Common myeloid progenitor, CD34-positive (primary cell): ENCODE results near the gene SULT1A1.

Experiments used
- CTCF ChIA-PET: fragments of 350-600 bp; sonication (Branson Sonifier 250); formaldehyde crosslinking; loops from one replicate; lab custom pipeline; 2021; ENCODE audit warnings: antibody characterized with exemption; lab: Charles Lee
- POLR2A ChIA-PET: fragments of 350-600 bp; sonication (Branson Sonifier 250); formaldehyde crosslinking; loops from one replicate; lab custom pipeline; 2021; ENCODE audit warnings: antibody characterized with exemption; lab: Charles Lee
- DNase-seq, 3 donors: peaks; one replicate each; pipeline versions ENCODE4 v3.0.0 to v3.0.0-alpha.2; 2013
- H3K27ac ChIP-seq, 2 experiments: 1 replicate in 1 of 2; 2 replicates in 1 of 2; pipeline ENCODE4 v1.7.0; 2013; ENCODE audit warnings: inconsistent platforms in 2 of 2, low read length in 2 of 2, mild to moderate bottlenecking in 2 of 2, low read depth in 1 of 2, moderate library complexity in 1 of 2; ENCODE audit not compliant: severe bottlenecking in 2 of 2, insufficient read depth in 1 of 2, poor library complexity in 1 of 2
- H3K27me3 ChIP-seq, 5 experiments: replicated peaks in 2 of 5; 1 replicate in 3 of 5; 2 replicates in 2 of 5; pipeline versions ENCODE4 v1.6.1 to v1.7.0; 2013; ENCODE audit warnings: low read length in 4 of 5, mild to moderate bottlenecking in 2 of 5, moderate library complexity in 2 of 5, inconsistent platforms in 1 of 5; ENCODE audit not compliant: insufficient read depth in 5 of 5, control insufficient read depth in 4 of 5
- H3K36me3 ChIP-seq, 4 experiments: 1 replicate in 2 of 4; 2 replicates in 2 of 4; pipeline versions ENCODE4 v1.6.1 to v1.7.0; 2013; ENCODE audit warnings: low read length in 3 of 4, control low read depth in 1 of 4, mild to moderate bottlenecking in 1 of 4; ENCODE audit not compliant: control insufficient read depth in 4 of 4, insufficient read depth in 4 of 4
- H3K4me1 ChIP-seq, 4 experiments: 1 replicate in 3 of 4; 2 replicates in 1 of 4; pipeline versions ENCODE4 v1.6.1 to v1.7.1; 2013; ENCODE audit warnings: low read length in 3 of 4, mild to moderate bottlenecking in 3 of 4, control low read depth in 1 of 4, inconsistent platforms in 1 of 4, moderate library complexity in 1 of 4; ENCODE audit not compliant: control insufficient read depth in 4 of 4, insufficient read depth in 4 of 4; ENCODE audit errors: control extremely low read depth in 1 of 4
- H3K4me3 ChIP-seq, 7 experiments: 1 replicate in 4 of 7; 2 replicates in 3 of 7; pipeline versions ENCODE4 v1.5.1 to v1.7.0; 2013; ENCODE audit warnings: mild to moderate bottlenecking in 7 of 7, low read length in 6 of 7, moderate library complexity in 6 of 7, inconsistent platforms in 2 of 7, low read depth in 2 of 7, control low read depth in 1 of 7; ENCODE audit not compliant: insufficient read depth in 4 of 7, control insufficient read depth in 1 of 7; ENCODE audit errors: extremely low read depth in 1 of 7
- H3K9me3 ChIP-seq, 5 experiments: 1 replicate in 4 of 5; 2 replicates in 1 of 5; pipeline versions ENCODE4 v1.6.1 to v1.7.1; 2013; ENCODE audit warnings: low read length in 4 of 5, mild to moderate bottlenecking in 2 of 5, inconsistent platforms in 1 of 5, low read depth in 1 of 5, moderate library complexity in 1 of 5; ENCODE audit not compliant: control insufficient read depth in 4 of 5, insufficient read depth in 2 of 5; ENCODE audit errors: control extremely low read depth in 1 of 5
- WGBS: methylation state at CpG from one replicate; pipeline ENCODE4 v1.1.5; 2013; ENCODE audit not compliant: insufficient coverage; 5-methylcytosine and 5-hydroxymethylcytosine counted together

Gene SULT1A1

DNA sequence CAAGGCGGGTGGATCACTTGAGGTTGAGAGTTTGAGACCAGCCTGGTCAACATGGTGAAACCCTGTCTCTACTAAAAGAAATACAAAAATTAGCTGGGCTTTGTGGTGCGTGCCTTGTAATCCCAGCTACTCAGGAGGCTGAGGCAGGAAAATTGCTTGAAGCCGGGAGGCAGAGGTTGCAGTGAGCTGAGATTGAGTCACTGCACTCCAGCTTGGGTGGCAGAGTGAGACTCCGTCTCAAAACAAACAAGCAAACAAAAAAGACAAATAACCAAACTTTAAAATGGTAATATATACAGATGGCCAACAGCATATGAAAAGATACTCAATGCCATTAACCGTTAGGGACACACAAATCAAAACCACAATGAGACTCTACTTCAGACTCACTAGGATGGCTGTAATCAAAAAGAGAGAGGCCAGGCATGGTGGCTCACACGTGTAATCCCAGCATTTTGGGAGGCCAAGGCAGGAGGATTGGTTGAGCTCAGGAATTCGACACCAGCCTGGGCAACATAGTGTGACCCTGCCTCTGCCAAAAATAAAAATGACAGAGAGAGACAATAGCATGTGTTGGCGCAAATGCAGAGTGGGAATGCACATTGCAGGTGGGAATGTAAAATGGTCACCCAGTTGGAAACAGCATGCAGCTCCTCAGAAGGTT lies 34.3 kb downstream of the SULT1A1 start:
- no peak overlapping the region for H3K4me3 ChIP-seq
- CTCF ChIA-PET = no interaction called here

GRCh38 chr16:28574925-28575324 lies 34.9 kb downstream of the SULT1A1 start:
- 100% methylated on average over 1 of the region's 2 CpGs for WGBS
- Histone ChIP-seq H3K4me3 (no peak overlapping the region), H3K27me3 (no peaks in the 10 kb centered on the region), H3K36me3 (no peaks in the 10 kb centered on the region), H3K9me3 (no peaks in the 10 kb centered on the region), H3K4me1 (peaks cover 2 to 19% (median 12%) of the 10 kb centered on the region in 4 experiments), H3K27ac (no peak overlapping the region)
- POLR2A ChIA-PET = interaction anchor here (0.6 kb wide), 1 partner anchor 375 kb away, joined by 3 read pairs; no protein-coding TSS in a partner anchor
- DNase-seq = no peak
- CTCF ChIA-PET = no interaction called here

More for the DNA sequence above, 34.3 kb downstream of the SULT1A1 start:
- POLR2A ChIA-PET = interaction anchor here (0.6 kb wide), 1 partner anchor 375 kb away, joined by 3 read pairs; no protein-coding TSS in a partner anchor
- Histone ChIP-seq H3K9me3 (no peaks in the 10 kb centered on the region), H3K4me1 (peaks cover 2 to 19% (median 12%) of the 10 kb centered on the region in 4 experiments), H3K27ac (no peak overlapping the region), H3K27me3 (no peaks in the 10 kb centered on the region), H3K36me3 (peaks cover 0 to 5% (median 2%) of the 10 kb centered on the region in 4 experiments)
- DNase-seq = no peak
- 100% methylated on average over 5 of the region's 8 CpGs for WGBS

DNA sequence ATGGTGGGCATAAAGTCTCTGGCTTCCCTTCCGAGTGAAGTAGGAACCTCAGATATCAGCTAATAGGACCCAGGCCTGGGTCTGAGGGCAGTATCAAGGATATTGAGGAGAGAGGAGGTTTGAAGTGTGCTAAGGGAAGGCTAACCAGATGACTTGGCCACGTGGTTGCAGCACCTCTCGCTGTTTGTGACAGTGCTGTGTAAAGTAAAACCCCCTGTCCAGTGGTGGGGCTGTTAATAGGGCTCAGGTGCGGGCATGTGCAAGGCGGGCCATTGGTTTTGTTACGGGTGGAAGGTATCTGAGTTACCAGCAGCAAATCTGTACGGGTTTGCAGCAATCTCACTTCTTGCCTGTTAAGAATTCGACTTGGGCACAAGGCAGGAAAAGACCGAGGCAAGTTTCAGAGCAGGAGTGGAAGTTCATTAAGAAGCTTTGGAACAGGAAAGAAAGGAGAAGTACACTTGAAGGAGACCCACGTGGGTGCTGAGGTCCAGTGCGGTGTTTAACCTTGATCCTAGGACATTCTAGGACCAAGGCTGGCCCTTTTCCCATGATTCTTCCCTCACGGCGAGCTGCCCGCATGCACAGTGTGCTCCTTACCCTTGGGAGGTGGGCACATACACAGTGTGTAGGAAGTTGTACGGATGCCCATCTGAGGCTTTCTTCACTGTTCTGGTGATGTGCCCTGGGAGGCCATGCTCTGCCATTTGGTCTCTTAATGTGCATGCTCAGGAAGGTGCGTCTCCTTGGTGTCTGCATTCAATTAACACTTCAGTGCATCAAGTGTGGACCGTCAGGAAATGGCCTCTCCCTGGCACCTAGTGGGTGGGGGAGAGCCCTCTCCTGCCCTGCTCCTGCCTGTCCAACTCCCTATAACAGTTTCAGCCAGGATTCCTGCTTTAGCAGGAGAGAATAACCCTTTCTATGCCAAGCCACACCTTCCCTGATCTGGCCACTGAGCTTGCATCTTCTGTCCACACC lies 35.8 kb downstream of the SULT1A1 start:
- no peak for DNase-seq
- no peaks in the 10 kb centered on the region for H3K9me3 ChIP-seq
- no peaks in the 10 kb centered on the region for H3K27me3 ChIP-seq
- POLR2A ChIA-PET = no interaction called here
- H3K4me3 ChIP-seq = no peak overlapping the region
- CTCF ChIA-PET = interaction anchor here (1.3 to 1.6 kb wide), 2 partner anchors 9 to 21 kb away, joined by 3 to 5 read pairs; no protein-coding TSS in a partner anchor
- H3K36me3 ChIP-seq = peaks cover 0 to 3% (median 0%) of the 10 kb centered on the region in 4 experiments
- H3K4me1 ChIP-seq = peaks cover 2 to 19% (median 12%) of the 10 kb centered on the region in 4 experiments
- WGBS = 66% methylated on average over 15 of the region's 17 CpGs
- H3K27ac ChIP-seq = no peak overlapping the region

GRCh38 chr16:28572696-28573510 lies 36.9 kb downstream of the SULT1A1 start:
- Histone ChIP-seq H3K9me3 (no peaks in the 10 kb centered on the region), H3K4me1 (peaks cover 2 to 19% (median 12%) of the 10 kb centered on the region in 4 experiments), H3K27ac (no peak overlapping the region), H3K4me3 (no peak overlapping the region), H3K36me3 (peaks cover 0 to 3% (median 0%) of the 10 kb centered on the region in 4 experiments), H3K27me3 (no peaks in the 10 kb centered on the region)
- peak in 1 of 3 donors; percentile 13 for DNase-seq
- POLR2A ChIA-PET = no interaction called here
- CTCF ChIA-PET = interaction anchor here (1.3 to 1.6 kb wide), 2 partner anchors 8 to 22 kb away, joined by 3 to 5 read pairs; no protein-coding TSS in a partner anchor
- 65% methylated on average over 14 of the region's 15 CpGs for WGBS

GRCh38 chr16:28569968-28570752 lies 39.7 kb downstream of the SULT1A1 start:
- peaks cover 2 to 13% (median 4%) of the 10 kb centered on the region in 4 experiments for H3K36me3 ChIP-seq
- H3K27ac ChIP-seq = no peak overlapping the region
- H3K4me1 ChIP-seq = peaks cover 2 to 19% (median 12%) of the 10 kb centered on the region in 4 experiments
- no peak for DNase-seq
- H3K9me3 ChIP-seq = peaks cover 0 to 14% (median 8%) of the 10 kb centered on the region in 5 experiments
- H3K4me3 ChIP-seq = no peak overlapping the region
- 100% methylated on average over 2 of the region's 4 CpGs for WGBS
- ChIA-PET CTCF (no interaction called here), POLR2A (no interaction called here)
- no peaks in the 10 kb centered on the region for H3K27me3 ChIP-seq

- Histone ChIP-seq H3K4me3 (no peak overlapping the region), H3K9me3 (peaks cover 0 to 14% (median 8%) of the 10 kb centered on the region in 5 experiments), H3K27ac (no peak overlapping the region), H3K4me1 (peaks cover 2 to 17% (median 12%) of the 10 kb centered on the region in 4 experiments), H3K36me3 (peaks cover 2 to 17% (median 6%) of the 10 kb centered on the region in 4 experiments), H3K27me3 (no peaks in the 10 kb centered on the region)
- DNase-seq = no peak
- ChIA-PET POLR2A (no interaction called here), CTCF (no interaction called here)
- 100% methylated on average over 2 of the region's 5 CpGs for WGBS
These were observed 40.8 kb downstream of the SULT1A1 start for GRCh38 chr16:28569021-28569420.
